Measurements from ENCODE around the gene TSPAN2. TPM values are rescaled to one million over a fixed set of nuclear protein-coding genes. Genes with fewer than 3 reads are reported as not detected.

TSPAN2 gene
- total and polyA plus RNA-seq, 2 of the 4 experiments (the other 2 are of a cell fraction): 0.18 to 0.60 TPM

GRCh38 chr1:115120296-115120695, 31.0 kb upstream of the TSPAN2 start:
- H3K79me1 ChIP-seq (ENCODE audit: low read depth in 1 of 2, low read length in 2 of 2): no peaks in the 10 kb centered on the region
- intact Hi-C loops (cut with micrococcal nuclease): no loop called here
- H2BK120ac ChIP-seq (ENCODE audit: low read depth, low read length): no peak overlapping the region
- no peak overlapping the region for H3K56ac ChIP-seq (ENCODE audit: extremely low read depth, insufficient read depth, low read length)
- H3K14ac ChIP-seq (replicated peaks; ENCODE audit: low read depth, low read length): no peak overlapping the region
- H4K91ac ChIP-seq (ENCODE audit: insufficient read depth, low read depth, low read length): no peak overlapping the region
- no peak overlapping the region for H2AK9ac ChIP-seq (replicated peaks; ENCODE audit: low read depth, low read length, poor library complexity)
- H3K4me3 ChIP-seq (ENCODE audit: insufficient read depth, low read depth, low read length): no peak overlapping the region
- no peak overlapping the region for H2AFZ ChIP-seq (replicated peaks; ENCODE audit: low read length, poor library complexity)
- H3K27me3 ChIP-seq (ENCODE audit: control insufficient read depth, insufficient read depth, low read length): no peaks in the 10 kb centered on the region
- H4K8ac ChIP-seq (ENCODE audit: low read depth in 2 of 2, low read length in 2 of 2): no peak overlapping the region
- no peak overlapping the region for H2BK20ac ChIP-seq (ENCODE audit: low read depth, low read length)
- H4K5ac ChIP-seq (ENCODE audit: low read depth, low read length): no peak overlapping the region
- H3K36me3 ChIP-seq (ENCODE audit: control insufficient read depth, insufficient read depth, low read length): no peaks in the 10 kb centered on the region
- no CpG with 5 or more reads among the region's 2 CpGs for WGBS, 2 experiments (ENCODE audit: extremely low coverage in 2 of 2, insufficient read length in 1 of 2)
- in situ Hi-C loops (cut with MboI; ENCODE audit: low sequenced_read_pairs): no loop called here
- no peaks in the 10 kb centered on the region; the same call in none of the 2 replicates for H3K9me3 ChIP-seq (ENCODE audit: control insufficient read depth, insufficient read depth, low read length)
- ChIA-PET CTCF (no interaction called here), POLR2A (ENCODE audit: unreplicated experiment) (no interaction called here)
- no peaks in the 10 kb centered on the region for H3K4me1 ChIP-seq (ENCODE audit: control insufficient read depth, insufficient read depth, low read length)
- no peak overlapping the region for H3K23ac ChIP-seq (ENCODE audit: low read depth, low read length)
- H3K4me2 ChIP-seq (ENCODE audit: low read depth, low read length): no peak overlapping the region
- dilution Hi-C loops (cut with HindIII; ENCODE audit: low sequenced_read_pairs, unreplicated experiment): no loop called here
- ATAC-seq (ENCODE audit: low read depth) (no peak), DNase-seq (no peak)
- no peak overlapping the region for H3K27ac ChIP-seq (ENCODE audit: insufficient read depth, low read length)
- BruUV-seq (replicated peaks): no TSS peak
- no peak overlapping the region for H3K9ac ChIP-seq (ENCODE audit: low read depth, low read length)
- H3K18ac ChIP-seq (ENCODE audit: low read depth, low read length): no peak overlapping the region
- H2AK5ac ChIP-seq (ENCODE audit: low read depth, low read length): no peak overlapping the region
- no peaks in the 10 kb centered on the region for H3K9me1 ChIP-seq (ENCODE audit: insufficient read depth, low read length)
- no peak overlapping the region for H3K4ac ChIP-seq (ENCODE audit: low read depth, low read length)
- H4K20me1 ChIP-seq (ENCODE audit: insufficient read depth, low read length): no peaks in the 10 kb centered on the region
- no peak overlapping the region for H2BK5ac ChIP-seq (ENCODE audit: low read depth, low read length, poor library complexity, severe bottlenecking)
- H2BK15ac ChIP-seq (ENCODE audit: low read depth, low read length): no peak overlapping the region
- no peak for TF ChIP-seq CEBPB (IDR thresholded peaks at IDR 0.05; ENCODE audit: low read depth, low read length)
- no peak for TF ChIP-seq FOS (IDR thresholded peaks at IDR 0.05; ENCODE audit: low read depth, low read length)
- TF ChIP-seq NFE2L2 (IDR thresholded peaks at IDR 0.05; ENCODE audit: low read depth, low read length): no peak
- TF ChIP-seq RCOR1 (IDR thresholded peaks at IDR 0.05; ENCODE audit: insufficient replicate concordance, low read length): no peak
- TF ChIP-seq RAD21 (IDR thresholded peaks at IDR 0.05; ENCODE audit: low read length): no peak
- TF ChIP-seq MAFK (IDR thresholded peaks at IDR 0.05; ENCODE audit: low read depth, low read length): no peak
- TF ChIP-seq USF2 (IDR thresholded peaks at IDR 0.05; ENCODE audit: low read depth, low read length): no peak
- no peak for TF ChIP-seq CTCF (conservative IDR thresholded peaks at IDR 0.05; ENCODE audit: low read depth, low read length)
- no peak for TF ChIP-seq SMC3 (IDR thresholded peaks at IDR 0.05; ENCODE audit: low read depth, low read length)
- no peak for TF ChIP-seq BHLHE40 (IDR thresholded peaks at IDR 0.05; ENCODE audit: low read depth, low read length)
- TF ChIP-seq RFX5 (IDR thresholded peaks at IDR 0.05; ENCODE audit: low read depth, low read length): no peak
- TF ChIP-seq MXI1 (IDR thresholded peaks at IDR 0.05; ENCODE audit: borderline replicate concordance, low read depth, low read length): no peak
- no peak for TF ChIP-seq POLR2A (IDR thresholded peaks at IDR 0.05; ENCODE audit: low read depth, low read length)
- TF ChIP-seq MAZ (IDR thresholded peaks at IDR 0.05; ENCODE audit: borderline replicate concordance, low read depth, low read length): no peak
- TF ChIP-seq CHD1 (IDR thresholded peaks at IDR 0.05; ENCODE audit: low read depth, low read length): no peak
- TF ChIP-seq ELK1 (IDR thresholded peaks at IDR 0.05; ENCODE audit: borderline replicate concordance, low read depth, low read length): no peak

Measured in IMR-90 (cell line).